Measurements from ENCODE around the gene SUMF2. TPM values are rescaled to one million over a fixed set of nuclear protein-coding genes. Genes with fewer than 3 reads are reported as not detected.

Gene SUMF2
- polyA plus RNA-seq, 1 donor from 2014 or later, result 69.3 TPM

DNA sequence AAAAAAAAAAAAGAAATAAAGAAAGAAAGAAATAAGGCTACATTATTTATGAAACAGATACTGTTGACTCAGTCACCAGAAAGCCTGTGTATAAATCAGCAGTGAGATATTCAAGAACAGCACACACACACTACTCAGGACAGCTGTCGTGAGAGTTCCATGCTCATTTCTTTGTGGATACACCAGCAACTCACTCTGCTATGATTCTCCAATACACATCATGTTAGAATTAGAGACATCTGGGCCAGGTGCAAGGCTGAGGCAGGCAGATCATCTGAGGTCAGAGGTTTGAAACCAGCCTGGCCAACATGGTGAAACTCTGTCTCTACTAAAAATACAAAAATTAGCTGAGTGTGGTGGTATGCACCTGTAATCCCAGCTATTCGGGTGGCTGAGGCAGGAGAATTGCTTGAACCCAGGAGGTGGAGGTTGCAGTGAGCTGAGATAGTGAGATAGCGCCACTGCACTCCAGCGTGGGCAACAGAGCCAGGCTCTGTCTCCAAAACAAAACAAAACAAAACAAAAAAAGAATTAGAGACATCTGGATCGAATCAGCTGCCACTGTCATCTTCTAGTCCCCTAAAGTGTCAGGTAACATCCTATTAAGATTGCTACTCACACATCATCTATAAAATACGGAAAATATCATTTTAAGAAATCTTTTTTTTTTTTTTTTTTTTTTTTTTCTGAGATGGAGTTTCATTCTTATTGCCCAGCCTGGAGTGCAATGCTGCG lies 63.3 kb downstream of the SUMF2 start:
- Histone ChIP-seq H3K9ac (ENCODE audit: low read length) (no peak overlapping the region), H3F3A (ENCODE audit: insufficient read depth, low read length, poor library complexity, severe bottlenecking) (no peaks in the 10 kb centered on the region), H3K79me2 (replicated peaks; ENCODE audit: insufficient read depth, low read length) (no peaks in the 10 kb centered on the region), H3K27ac (ENCODE audit: low read length) (no peak overlapping the region), H3K27me3 (ENCODE audit: insufficient read depth, low read depth, low read length) (no peaks in the 10 kb centered on the region), H2AFZ (ENCODE audit: low read depth, low read length) (no peak overlapping the region), H3K9me3 (ENCODE audit: low read length) (no peaks in the 10 kb centered on the region), H3K9me2 (ENCODE audit: insufficient read depth, low read length) (no peaks in the 10 kb centered on the region), H4K20me1 (ENCODE audit: insufficient read depth) (no peaks in the 10 kb centered on the region), H3K36me3 (ENCODE audit: insufficient read depth, low read length) (no peaks in the 10 kb centered on the region), H3K4me2 (ENCODE audit: low read length) (no peak overlapping the region), H3K4me3 (ENCODE audit: low read length) (no peak overlapping the region)
- no peak for TF ChIP-seq MXI1 (conservative IDR thresholded peaks at IDR 0.05; ENCODE audit: poor library complexity, severe bottlenecking)
- TF ChIP-seq TAF1 (IDR thresholded peaks at IDR 0.05; ENCODE audit: low read depth), result no peak

Small RNA genes lying within 50 kb of the gene (small RNA-seq; reads per million reads assigned to genes)
- gene SNORA15 (0 reads per million in 3 experiments), gene SNORA22B (0 to 1.4 (median 1.1) reads per million in 3 experiments)

Other genes with a start within 250 kb of the SUMF2 start
- gene SEPTIN14, start 201.5 kb upstream of the SUMF2 start, polyA plus RNA-seq, result not detected in 2 replicates
- gene ZNF713, start 176.8 kb upstream of the SUMF2 start, polyA plus RNA-seq, result 20.5 and 21.1 TPM in 2 replicates
- 20.0 and 20.5 TPM in 2 replicates for gene MRPS17, start 112.4 kb upstream of the SUMF2 start, polyA plus RNA-seq
- 83.3 and 87.0 TPM in 2 replicates for gene NIPSNAP2, start 99.7 kb upstream of the SUMF2 start, polyA plus RNA-seq
- 24.0 and 26.4 TPM in 2 replicates for gene PSPH, start 12.8 kb upstream of the SUMF2 start, polyA plus RNA-seq
- gene CCT6A, start 12.5 kb upstream of the SUMF2 start, polyA plus RNA-seq, result 268 and 275 TPM in 2 replicates
- 2.6 TPM in 1 of 2 replicates, not detected in the other for gene PHKG1, start 28.7 kb downstream of the SUMF2 start, polyA plus RNA-seq
- gene CHCHD2, start 42.2 kb downstream of the SUMF2 start, polyA plus RNA-seq, result 324 and 380 TPM in 2 replicates
- not detected in 2 replicates for gene NUPR2, start 52.1 kb downstream of the SUMF2 start, polyA plus RNA-seq

Data from neural cell (in vitro differentiated cells).